Gastrocnemius medialis (tissue), 4 donors: ENCODE data around the gene ENTHD1.

Experiments used
- CTCF ChIP-seq, 5 experiments: fragments of 450-650 bp in 3 of 5; fragments of 200-600 bp in 2 of 5; sonication (generic) in 2 of 5; IDR thresholded peaks in 4 of 5; conservative IDR thresholded peaks in 1 of 5; 1 replicate in 4 of 5; 2 replicates in 1 of 5; pipeline ENCODE4 v1.5.1; 2016 to 2019; ENCODE audit warnings: antibody characterized with exemption in 5 of 5, mild to moderate bottlenecking in 3 of 5, moderate library complexity in 3 of 5
- POLR2A ChIP-seq, 2 donors: fragments of 450-650 bp; IDR thresholded peaks; one replicate each; pipeline ENCODE4 v1.6.1; 2017; ENCODE audit warnings: antibody characterized with exemption in 2 of 2, mild to moderate bottlenecking in 2 of 2, moderate library complexity in 2 of 2

- no peak for TF ChIP-seq CTCF (IDR thresholded peaks at IDR 0.05 in 4 of 5, conservative IDR thresholded peaks at IDR 0.05 in 1 of 5)
- no peak for TF ChIP-seq POLR2A (IDR thresholded peaks at IDR 0.05)
These were observed 144.7 kb downstream of the ENTHD1 start for GRCh38 chr22:39748877-39749276.
